ENCODE results near the gene MAP1LC3A.

DNA sequence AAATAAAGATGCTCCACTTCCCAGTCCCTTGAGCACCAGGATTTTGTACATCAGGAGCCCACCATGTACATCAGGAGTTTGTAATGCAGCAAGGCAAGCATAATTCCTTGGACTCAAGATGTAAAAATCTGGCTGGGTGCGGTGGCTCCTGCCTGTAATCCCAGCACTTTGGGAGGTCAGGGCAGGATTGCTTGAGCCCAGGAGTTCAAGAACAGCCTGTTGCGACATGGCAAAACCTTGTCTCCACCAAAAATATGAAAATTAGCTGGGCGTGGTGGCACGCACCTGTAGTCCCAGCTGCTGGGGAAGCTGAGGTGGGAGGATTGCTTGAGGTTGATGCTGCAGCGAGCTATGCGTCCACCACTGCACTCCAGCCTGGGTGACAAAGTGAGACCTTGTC is 16.1 kb upstream of the MAP1LC3A start:
- TF ChIP-seq EP300 (IDR thresholded peaks at IDR 0.05): no peak
- TF ChIP-seq, protein P1, sequence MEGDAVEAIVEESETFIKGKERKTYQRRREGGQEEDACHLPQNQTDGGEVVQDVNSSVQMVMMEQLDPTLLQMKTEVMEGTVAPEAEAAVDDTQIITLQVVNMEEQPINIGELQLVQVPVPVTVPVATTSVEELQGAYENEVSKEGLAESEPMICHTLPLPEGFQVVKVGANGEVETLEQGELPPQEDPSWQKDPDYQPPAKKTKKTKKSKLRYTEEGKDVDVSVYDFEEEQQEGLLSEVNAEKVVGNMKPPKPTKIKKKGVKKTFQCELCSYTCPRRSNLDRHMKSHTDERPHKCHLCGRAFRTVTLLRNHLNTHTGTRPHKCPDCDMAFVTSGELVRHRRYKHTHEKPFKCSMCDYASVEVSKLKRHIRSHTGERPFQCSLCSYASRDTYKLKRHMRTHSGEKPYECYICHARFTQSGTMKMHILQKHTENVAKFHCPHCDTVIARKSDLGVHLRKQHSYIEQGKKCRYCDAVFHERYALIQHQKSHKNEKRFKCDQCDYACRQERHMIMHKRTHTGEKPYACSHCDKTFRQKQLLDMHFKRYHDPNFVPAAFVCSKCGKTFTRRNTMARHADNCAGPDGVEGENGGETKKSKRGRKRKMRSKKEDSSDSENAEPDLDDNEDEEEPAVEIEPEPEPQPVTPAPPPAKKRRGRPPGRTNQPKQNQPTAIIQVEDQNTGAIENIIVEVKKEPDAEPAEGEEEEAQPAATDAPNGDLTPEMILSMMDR (IDR thresholded peaks at IDR 0.05): no peak
- TF ChIP-seq POLR2A (IDR thresholded peaks at IDR 0.05): no peak
